LNCAP (cell line): Measurements from ENCODE around the gene NCAPG2.

Experiments
- TF ChIP-seq, protein P1 (sequence below): fragments of 450-650 bp; IDR thresholded peaks from 2 replicates; pipeline ENCODE4 v1.5.1; 2017; ENCODE audit warnings: mild to moderate bottlenecking

NCAPG2 gene

GRCh38 chr7:158585721-158586498 is 118.7 kb downstream of the NCAPG2 start:
- TF ChIP-seq, protein P1, sequence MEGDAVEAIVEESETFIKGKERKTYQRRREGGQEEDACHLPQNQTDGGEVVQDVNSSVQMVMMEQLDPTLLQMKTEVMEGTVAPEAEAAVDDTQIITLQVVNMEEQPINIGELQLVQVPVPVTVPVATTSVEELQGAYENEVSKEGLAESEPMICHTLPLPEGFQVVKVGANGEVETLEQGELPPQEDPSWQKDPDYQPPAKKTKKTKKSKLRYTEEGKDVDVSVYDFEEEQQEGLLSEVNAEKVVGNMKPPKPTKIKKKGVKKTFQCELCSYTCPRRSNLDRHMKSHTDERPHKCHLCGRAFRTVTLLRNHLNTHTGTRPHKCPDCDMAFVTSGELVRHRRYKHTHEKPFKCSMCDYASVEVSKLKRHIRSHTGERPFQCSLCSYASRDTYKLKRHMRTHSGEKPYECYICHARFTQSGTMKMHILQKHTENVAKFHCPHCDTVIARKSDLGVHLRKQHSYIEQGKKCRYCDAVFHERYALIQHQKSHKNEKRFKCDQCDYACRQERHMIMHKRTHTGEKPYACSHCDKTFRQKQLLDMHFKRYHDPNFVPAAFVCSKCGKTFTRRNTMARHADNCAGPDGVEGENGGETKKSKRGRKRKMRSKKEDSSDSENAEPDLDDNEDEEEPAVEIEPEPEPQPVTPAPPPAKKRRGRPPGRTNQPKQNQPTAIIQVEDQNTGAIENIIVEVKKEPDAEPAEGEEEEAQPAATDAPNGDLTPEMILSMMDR = no peak

GRCh38 chr7:158584407-158584806 is 120.2 kb downstream of the NCAPG2 start:
- TF ChIP-seq, protein P1 = no peak

DNA sequence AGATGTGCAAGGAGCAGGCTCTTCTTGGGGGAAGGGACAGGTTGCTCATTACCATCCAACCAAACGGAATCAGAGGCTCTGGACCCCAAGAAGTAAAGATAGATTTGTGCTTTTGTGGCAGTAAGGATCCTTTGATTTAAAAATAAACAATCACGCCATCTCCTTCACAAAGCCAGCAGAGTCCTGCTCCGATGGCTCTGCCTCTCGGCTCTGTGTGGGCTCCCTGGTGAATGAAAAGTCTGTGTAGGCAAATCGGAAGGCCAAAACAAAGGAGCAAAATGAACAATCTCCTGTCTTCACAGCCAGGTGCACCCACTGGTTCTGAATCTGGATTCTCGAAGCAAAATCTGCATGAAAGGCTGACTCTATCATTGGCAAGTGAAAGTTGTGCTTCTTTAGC is 120.8 kb downstream of the NCAPG2 start:
- TF ChIP-seq, protein P1 = no peak

- TF ChIP-seq, protein P1 = no peak
Observed at GRCh38 chr7:158583143-158583542, 121.5 kb downstream of the NCAPG2 start.

GRCh38 chr7:158582089-158582456 is 122.5 kb downstream of the NCAPG2 start:
- TF ChIP-seq, protein P1 = no peak

- TF ChIP-seq, protein P1 = no peak
Observed at GRCh38 chr7:158581440-158582088, 123.0 kb downstream of the NCAPG2 start.
